A549 (cell line): ENCODE results near the gene RPTOR.

Experiments used
- CHD2 ChIP-seq: fragments of 150-350 bp; IDR thresholded peaks from 2 replicates; pipeline ENCODE4 v1.6.1; 2014; ENCODE audit warnings: low read length; ENCODE audit not compliant: partially characterized antibody
- EP300 ChIP-seq, 2 experiments: fragments of >200 bp; sonication (Bioruptor Twin); formaldehyde crosslinking; IDR thresholded peaks; 2 replicates in 1 of 2; 3 replicates in 1 of 2; pipeline ENCODE4 v1.6.1; 2016 to 2017
- HMGXB4 ChIP-seq: fragments of 250-450 bp; sonication (Bioruptor Pico); IDR thresholded peaks from 2 replicates; pipeline ENCODE4 v1.5.0; 2021; ENCODE audit warnings: mild to moderate bottlenecking, moderate library complexity, borderline replicate concordance
- MAFK ChIP-seq: fragments of 450-650 bp; IDR thresholded peaks from 2 replicates; pipeline ENCODE4 v1.6.1; 2014; ENCODE audit not compliant: partially characterized antibody
- PBX3 ChIP-seq: IDR thresholded peaks from 2 replicates; pipeline ENCODE4 v1.6.1; 2012
- POLR2A ChIP-seq: IDR thresholded peaks from 2 replicates; pipeline ENCODE4 v1.6.1; 2012; ENCODE audit warnings: mild to moderate bottlenecking, low read length
- RAD21 ChIP-seq, 2 experiments: fragments of >200 bp in 1 of 2; sonication (Bioruptor Twin) in 1 of 2; formaldehyde crosslinking in 1 of 2; IDR thresholded peaks in 1 of 2; conservative IDR thresholded peaks in 1 of 2; 2 replicates in 1 of 2; 3 replicates in 1 of 2; pipeline ENCODE4 v1.6.1; 2012 to 2018; ENCODE audit warnings: inconsistent platforms in 1 of 2
- RFX5 ChIP-seq: fragments of 450-650 bp; IDR thresholded peaks from 2 replicates; pipeline ENCODE4 v1.7.1; 2014; ENCODE audit warnings: antibody characterized with exemption, mild to moderate bottlenecking, moderate library complexity
- SREBF2 ChIP-seq: fragments of 450-650 bp; IDR thresholded peaks from 2 replicates; pipeline ENCODE4 v1.6.1; 2014; ENCODE audit warnings: mild to moderate bottlenecking, moderate library complexity
- TF ChIP-seq, protein P1 (sequence below): fragments of >200 bp; sonication (Bioruptor Twin); formaldehyde crosslinking; IDR thresholded peaks from 3 replicates; pipeline ENCODE4 v1.6.1; 2016
- TF ChIP-seq, protein P2 (sequence below): fragments of >200 bp; sonication (Bioruptor Twin); formaldehyde crosslinking; IDR thresholded peaks from 3 replicates; pipeline ENCODE4 v1.5.1; 2016

- TF ChIP-seq, protein P1, sequence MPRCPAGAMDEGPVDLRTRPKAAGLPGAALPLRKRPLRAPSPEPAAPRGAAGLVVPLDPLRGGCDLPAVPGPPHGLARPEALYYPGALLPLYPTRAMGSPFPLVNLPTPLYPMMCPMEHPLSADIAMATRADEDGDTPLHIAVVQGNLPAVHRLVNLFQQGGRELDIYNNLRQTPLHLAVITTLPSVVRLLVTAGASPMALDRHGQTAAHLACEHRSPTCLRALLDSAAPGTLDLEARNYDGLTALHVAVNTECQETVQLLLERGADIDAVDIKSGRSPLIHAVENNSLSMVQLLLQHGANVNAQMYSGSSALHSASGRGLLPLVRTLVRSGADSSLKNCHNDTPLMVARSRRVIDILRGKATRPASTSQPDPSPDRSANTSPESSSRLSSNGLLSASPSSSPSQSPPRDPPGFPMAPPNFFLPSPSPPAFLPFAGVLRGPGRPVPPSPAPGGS, result no peak
- TF ChIP-seq CHD2 (no peak), SREBF2 (no peak), POLR2A (no peak), EP300 (IDR thresholded peaks at IDR 0.05) (no peak), RAD21 (conservative IDR thresholded peaks at IDR 0.05 in 1 of 2, IDR thresholded peaks at IDR 0.05 in 1 of 2) (no peak), HMGXB4 (no peak), MAFK (no peak), RFX5 (no peak), PBX3 (no peak)
- TF ChIP-seq, protein P2, sequence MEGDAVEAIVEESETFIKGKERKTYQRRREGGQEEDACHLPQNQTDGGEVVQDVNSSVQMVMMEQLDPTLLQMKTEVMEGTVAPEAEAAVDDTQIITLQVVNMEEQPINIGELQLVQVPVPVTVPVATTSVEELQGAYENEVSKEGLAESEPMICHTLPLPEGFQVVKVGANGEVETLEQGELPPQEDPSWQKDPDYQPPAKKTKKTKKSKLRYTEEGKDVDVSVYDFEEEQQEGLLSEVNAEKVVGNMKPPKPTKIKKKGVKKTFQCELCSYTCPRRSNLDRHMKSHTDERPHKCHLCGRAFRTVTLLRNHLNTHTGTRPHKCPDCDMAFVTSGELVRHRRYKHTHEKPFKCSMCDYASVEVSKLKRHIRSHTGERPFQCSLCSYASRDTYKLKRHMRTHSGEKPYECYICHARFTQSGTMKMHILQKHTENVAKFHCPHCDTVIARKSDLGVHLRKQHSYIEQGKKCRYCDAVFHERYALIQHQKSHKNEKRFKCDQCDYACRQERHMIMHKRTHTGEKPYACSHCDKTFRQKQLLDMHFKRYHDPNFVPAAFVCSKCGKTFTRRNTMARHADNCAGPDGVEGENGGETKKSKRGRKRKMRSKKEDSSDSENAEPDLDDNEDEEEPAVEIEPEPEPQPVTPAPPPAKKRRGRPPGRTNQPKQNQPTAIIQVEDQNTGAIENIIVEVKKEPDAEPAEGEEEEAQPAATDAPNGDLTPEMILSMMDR, result no peak
Observed at GRCh38 chr17:80834893-80835275, 290.2 kb downstream of the RPTOR start.
